ENCODE results near the gene FAM236A.
"Not testable (repeated sequence)": the region's sequence is repeated elsewhere in the genome, so short reads cannot be mapped to it uniquely, and the experiment has no call there.

FAM236A gene

GRCh38 chrX:72937906-72938305 lies at the start of gene FAM236A:
Gene FAM236A (plus strand): TSS chrX:72938206. CDS start chrX:72938263, 57 bp downstream.
- DNase-seq = not testable (repeated sequence)

- DNase-seq = not testable (repeated sequence)
Observed at GRCh38 chrX:72889740-72890139, 48.3 kb upstream of the FAM236A start.

- not testable (repeated sequence) for DNase-seq
Observed at GRCh38 chrX:72912315-72912714, 25.7 kb upstream of the FAM236A start, which contains the start of gene FAM236C. Gene FAM236C (plus strand): TSS chrX:72912615. CDS start chrX:72912715, 100 bp downstream.

- DNase-seq = not testable (repeated sequence)
Observed at GRCh38 chrX:72916096-72916495, 21.9 kb upstream of the FAM236A start.

GRCh38 chrX:72932283-72932682 lies 5.7 kb upstream of the FAM236A start:
- not testable (repeated sequence) for DNase-seq

- DNase-seq = not testable (repeated sequence)
Observed at GRCh38 chrX:72936455-72936854, 1.6 kb upstream of the FAM236A start.

- not testable (repeated sequence) for DNase-seq
Observed at GRCh38 chrX:72936882-72937455, 1.0 kb upstream of the FAM236A start.

- DNase-seq = not testable (repeated sequence)
Observed at GRCh38 chrX:72942272-72942671, 4.3 kb downstream of the FAM236A start.

GRCh38 chrX:72943035-72943818 lies 5.2 kb downstream of the FAM236A start:
- DNase-seq = not testable (repeated sequence)

GRCh38 chrX:72943819-72944169 lies 5.8 kb downstream of the FAM236A start, which contains the start of gene DMRTC1:
Gene DMRTC1 (minus strand): TSS chrX:72943837. CDS start chrX:72875694, 68,143 bp downstream.
- not testable (repeated sequence) for DNase-seq

- DNase-seq = not testable (repeated sequence)
Observed at GRCh38 chrX:72959971-72960370, 22.0 kb downstream of the FAM236A start.

GRCh38 chrX:72971859-72972258 lies 33.9 kb downstream of the FAM236A start:
- DNase-seq = not testable (repeated sequence)

- DNase-seq = not testable (repeated sequence)
Observed at GRCh38 chrX:72974885-72975284, 36.9 kb downstream of the FAM236A start.

GRCh38 chrX:72980894-72981469 lies 43.0 kb downstream of the FAM236A start:
- DNase-seq = not testable (repeated sequence)
